GM19395 (cell line): ENCODE results near the gene OLR1.

Experiments used
- ATAC-seq: cut with Tn5 transposase; IDR thresholded peaks from one replicate; pipeline ENCODE4 v1.9.1; 2021; ENCODE audit warnings: mild to moderate bottlenecking, moderate library complexity; ENCODE audit not compliant: unreplicated experiment

Gene OLR1

DNA sequence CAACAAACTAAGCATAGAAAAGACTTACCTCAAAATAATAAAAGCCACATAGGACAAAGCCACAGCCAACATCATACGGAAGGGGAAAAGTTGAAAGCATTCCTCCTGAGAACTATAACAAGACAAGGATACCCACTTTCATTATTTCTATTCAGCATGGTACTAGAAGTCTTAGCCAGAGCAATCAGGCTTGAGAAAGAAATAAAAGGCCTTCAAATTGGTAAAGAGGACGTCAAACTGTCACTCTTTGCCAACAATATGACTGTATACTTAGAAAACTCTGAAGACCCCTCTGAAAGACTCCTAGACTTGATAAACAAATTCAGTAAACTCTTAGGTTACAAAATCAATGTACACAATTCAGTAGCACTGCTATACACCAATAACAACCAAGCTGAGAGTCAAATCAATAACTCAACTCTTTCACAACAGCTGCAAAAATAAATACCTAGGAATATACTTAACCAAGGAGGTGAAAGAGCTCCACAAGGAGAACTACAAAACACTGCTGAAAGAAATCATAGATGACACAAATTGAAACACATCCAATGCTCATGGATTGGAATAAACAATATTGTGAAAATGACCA is 61.6 kb downstream of the OLR1 start:
- no peak for ATAC-seq
